Measurements from ENCODE around the gene PIGN.

Gene PIGN

GRCh38 chr18:62122330-62122729 lies 64.5 kb downstream of the PIGN start:
- Histone ChIP-seq H3K4me2 (no peak overlapping the region), H2AFZ (ENCODE audit: low read depth) (no peak overlapping the region), H3K27me3 (ENCODE audit: insufficient read depth, low read depth) (no peaks in the 10 kb centered on the region), H3K4me1 (ENCODE audit: low read depth, poor library complexity, severe bottlenecking) (no peaks in the 10 kb centered on the region), H3K9ac (no peak overlapping the region), H3K79me2 (ENCODE audit: insufficient read depth, low read depth) (no peaks in the 10 kb centered on the region), H3K27ac (no peak overlapping the region), H3K36me3 (ENCODE audit: insufficient read depth) (no peaks in the 10 kb centered on the region), H4K20me1 (ENCODE audit: insufficient read depth) (no peaks in the 10 kb centered on the region), H3K4me3 (IDR thresholded peaks at IDR 0.05; ENCODE audit: insufficient read depth, low read depth, low read length) (no peak overlapping the region)
- TF ChIP-seq CTCF (conservative IDR thresholded peaks at IDR 0.05; ENCODE audit: low read depth, low read length): no peak

- no peak for TF ChIP-seq CTCF (conservative IDR thresholded peaks at IDR 0.05; ENCODE audit: low read depth, low read length)
Observed at GRCh38 chr18:62119884-62120283, 67.0 kb downstream of the PIGN start.

GRCh38 chr18:62118328-62118727 lies 68.5 kb downstream of the PIGN start:
- Histone ChIP-seq H3K27ac (no peak overlapping the region), H3K4me2 (no peak overlapping the region), H2AFZ (ENCODE audit: low read depth) (no peak overlapping the region), H3K4me3 (IDR thresholded peaks at IDR 0.05; ENCODE audit: insufficient read depth, low read depth, low read length) (no peak overlapping the region), H3K79me2 (ENCODE audit: insufficient read depth, low read depth) (no peaks in the 10 kb centered on the region), H3K27me3 (ENCODE audit: insufficient read depth, low read depth) (no peaks in the 10 kb centered on the region), H3K4me1 (ENCODE audit: low read depth, poor library complexity, severe bottlenecking) (no peaks in the 10 kb centered on the region), H4K20me1 (ENCODE audit: insufficient read depth) (no peaks in the 10 kb centered on the region), H3K36me3 (ENCODE audit: insufficient read depth) (no peaks in the 10 kb centered on the region), H3K9ac (no peak overlapping the region)
- no peak for TF ChIP-seq CTCF (conservative IDR thresholded peaks at IDR 0.05; ENCODE audit: low read depth, low read length)

More at GRCh38 chr18:62119884-62120283, 67.0 kb downstream of the PIGN start:
- Histone ChIP-seq H3K79me2 (ENCODE audit: insufficient read depth, low read depth) (no peaks in the 10 kb centered on the region), H2AFZ (ENCODE audit: low read depth) (no peak overlapping the region), H3K4me2 (no peak overlapping the region), H3K27ac (no peak overlapping the region), H3K4me1 (ENCODE audit: low read depth, poor library complexity, severe bottlenecking) (no peaks in the 10 kb centered on the region), H3K4me3 (IDR thresholded peaks at IDR 0.05; ENCODE audit: insufficient read depth, low read depth, low read length) (no peak overlapping the region), H4K20me1 (ENCODE audit: insufficient read depth) (no peaks in the 10 kb centered on the region), H3K36me3 (ENCODE audit: insufficient read depth) (no peaks in the 10 kb centered on the region), H3K9ac (no peak overlapping the region), H3K27me3 (ENCODE audit: insufficient read depth, low read depth) (no peaks in the 10 kb centered on the region)

- Histone ChIP-seq H3K4me3 (IDR thresholded peaks at IDR 0.05; ENCODE audit: insufficient read depth, low read depth, low read length) (no peak overlapping the region), H4K20me1 (ENCODE audit: insufficient read depth) (no peaks in the 10 kb centered on the region), H3K36me3 (ENCODE audit: insufficient read depth) (no peaks in the 10 kb centered on the region), H3K4me2 (no peak overlapping the region), H3K4me1 (ENCODE audit: low read depth, poor library complexity, severe bottlenecking) (no peaks in the 10 kb centered on the region), H3K27ac (no peak overlapping the region), H3K27me3 (ENCODE audit: insufficient read depth, low read depth) (no peaks in the 10 kb centered on the region), H2AFZ (ENCODE audit: low read depth) (no peak overlapping the region), H3K9ac (no peak overlapping the region), H3K79me2 (ENCODE audit: insufficient read depth, low read depth) (no peaks in the 10 kb centered on the region)
- no peak for TF ChIP-seq CTCF (conservative IDR thresholded peaks at IDR 0.05; ENCODE audit: low read depth, low read length)
Observed at GRCh38 chr18:62109676-62110075, 77.2 kb downstream of the PIGN start.

All from KMS-11 (cell line).